ENCODE data around the gene RPL26. TPM values are rescaled to one million over a fixed set of nuclear protein-coding genes. Genes with fewer than 3 reads are reported as not detected.
A peak's percentile ranks its signal among the peaks of the same experiment; 100 is the strongest.

Gene RPL26
- total RNA-seq, 5 donors from 2014 or later (not counting 1 experiment from before 2014, with no cell fraction given), result 2,515 to 2,978 (median 2,612) TPM

- Histone ChIP-seq H3K27ac (ENCODE audit: low read length) (no peak overlapping the region), H3K36me3 (ENCODE audit: control insufficient read depth in 2 of 2, extremely low read depth in 1 of 2, insufficient read depth in 1 of 2, low read length in 1 of 2) (no peaks in the 10 kb centered on the region), H3K4me1 (ENCODE audit: control insufficient read depth in 1 of 2, extremely low read depth in 1 of 2, insufficient read depth in 2 of 2, low read length in 2 of 2) (no peaks in the 10 kb centered on the region), H3K4me3 (ENCODE audit: control insufficient read depth in 1 of 2, extremely low read depth in 1 of 2, low read length in 1 of 2) (no peak overlapping the region), H3K9me3 (no peaks in the 10 kb centered on the region), H3K27me3 (replicated peaks in 1 of 2; ENCODE audit: control insufficient read depth in 2 of 2, extremely low read depth in 1 of 2, insufficient read depth in 2 of 2, low read length in 1 of 2) (peaks cover 0 to 30% of the 10 kb centered on the region in 2 experiments)
- ATAC-seq (replicated peaks in 1 of 4) (no peak), DNase-seq (no peak)
- Mint-ChIP-seq H3K4me3 (no peak overlapping the region), H3K36me3 (no peaks in the 10 kb centered on the region), H3K27ac (no peak overlapping the region), H3K27me3 (peaks cover 34 to 62% of the 10 kb centered on the region in 2 donors), H3K4me1 (no peaks in the 10 kb centered on the region), H3K9me3 (no peaks in the 10 kb centered on the region)
- POLR2A ChIA-PET, result no interaction called here
- CTCF ChIA-PET, result no interaction called here
- WGBS (ENCODE audit: insufficient coverage), result no CpG with 5 or more reads among the region's 1 CpG
Measured at GRCh38 chr17:8419305-8419704, 36.3 kb upstream of the RPL26 start.

DNA sequence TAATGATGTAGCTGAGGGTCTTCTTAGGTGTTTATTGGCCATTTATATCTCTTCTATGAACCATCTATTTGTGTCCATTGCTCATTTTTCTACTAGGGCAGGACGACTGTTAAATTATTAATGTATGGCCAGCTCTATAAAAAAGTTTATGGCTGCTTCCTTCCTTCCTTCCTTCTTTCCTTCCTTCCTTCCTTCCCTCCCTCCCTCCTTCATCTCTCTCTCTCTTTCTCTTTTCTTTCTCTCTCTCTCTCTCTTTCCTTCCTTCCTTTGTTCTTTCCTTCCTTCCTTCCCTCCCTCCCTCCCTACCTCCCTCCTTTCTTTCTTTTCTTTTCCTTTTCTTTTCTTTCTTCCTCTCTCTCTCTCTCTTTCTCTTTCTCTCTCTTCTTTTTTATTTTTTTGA is 35.5 kb upstream of the RPL26 start:
- no peaks in the 10 kb centered on the region for H3K9me3 ChIP-seq
- H3K4me3 Mint-ChIP-seq, result no peak overlapping the region
- H3K27ac Mint-ChIP-seq, result no peak overlapping the region
- POLR2A ChIA-PET, result interaction anchor here in 1 of 2 donors (0.7 kb wide), 1 partner anchor 327 kb away, joined by 3 read pairs; no protein-coding TSS in a partner anchor
- H3K36me3 ChIP-seq (ENCODE audit: control insufficient read depth in 2 of 2, extremely low read depth in 1 of 2, insufficient read depth in 1 of 2, low read length in 1 of 2), result no peaks in the 10 kb centered on the region
- H3K4me1 Mint-ChIP-seq, result peaks cover 0 to 2% (median 2%) of the 10 kb centered on the region in 3 donors
- no peak overlapping the region for H3K27ac ChIP-seq (ENCODE audit: low read length)
- ATAC-seq (replicated peaks in 1 of 4) (no peak), DNase-seq (no peak)
- peaks cover 0 to 1% of the 10 kb centered on the region in 2 experiments for H3K4me1 ChIP-seq (ENCODE audit: control insufficient read depth in 1 of 2, extremely low read depth in 1 of 2, insufficient read depth in 2 of 2, low read length in 2 of 2)
- H3K9me3 Mint-ChIP-seq, result no peaks in the 10 kb centered on the region
- H3K36me3 Mint-ChIP-seq, result no peaks in the 10 kb centered on the region
- no peak overlapping the region for H3K4me3 ChIP-seq (ENCODE audit: control insufficient read depth in 1 of 2, extremely low read depth in 1 of 2, low read length in 1 of 2)
- peaks cover 34 to 60% of the 10 kb centered on the region in 2 donors for H3K27me3 Mint-ChIP-seq
- peaks cover 0 to 30% of the 10 kb centered on the region in 2 experiments for H3K27me3 ChIP-seq (replicated peaks in 1 of 2; ENCODE audit: control insufficient read depth in 2 of 2, extremely low read depth in 1 of 2, insufficient read depth in 2 of 2, low read length in 1 of 2)
- CTCF ChIA-PET, result no interaction called here
- WGBS (ENCODE audit: insufficient coverage), result no CpG with 5 or more reads among the region's 1 CpG

- Histone ChIP-seq H3K27me3 (replicated peaks in 1 of 2; ENCODE audit: control insufficient read depth in 2 of 2, extremely low read depth in 1 of 2, insufficient read depth in 2 of 2, low read length in 1 of 2) (peaks cover 0 to 27% of the 10 kb centered on the region in 2 experiments), H3K9me3 (no peaks in the 10 kb centered on the region), H3K27ac (ENCODE audit: low read length) (no peak overlapping the region), H3K36me3 (ENCODE audit: control insufficient read depth in 2 of 2, extremely low read depth in 1 of 2, insufficient read depth in 1 of 2, low read length in 1 of 2) (no peaks in the 10 kb centered on the region), H3K4me1 (ENCODE audit: control insufficient read depth in 1 of 2, extremely low read depth in 1 of 2, insufficient read depth in 2 of 2, low read length in 2 of 2) (peaks cover 0 to 8% of the 10 kb centered on the region in 2 experiments), H3K4me3 (ENCODE audit: control insufficient read depth in 1 of 2, extremely low read depth in 1 of 2, low read length in 1 of 2) (no peak overlapping the region)
- H3K4me3 Mint-ChIP-seq, result no peak overlapping the region
- no peak overlapping the region for H3K27ac Mint-ChIP-seq
- peaks cover 0 to 9% (median 8%) of the 10 kb centered on the region in 3 donors for H3K4me1 Mint-ChIP-seq
- H3K36me3 Mint-ChIP-seq, result no peaks in the 10 kb centered on the region
- peak in 1 of 35 experiments; percentile 13 for DNase-seq
- CTCF ChIA-PET, result no interaction called here
- peaks cover 29 to 54% of the 10 kb centered on the region in 2 donors for H3K27me3 Mint-ChIP-seq
- no peak for ATAC-seq (replicated peaks in 1 of 4)
- H3K9me3 Mint-ChIP-seq, result no peaks in the 10 kb centered on the region
- POLR2A ChIA-PET, result no interaction called here
- WGBS (ENCODE audit: insufficient coverage), result 94% methylated on average over 3 of the region's 4 CpGs
Measured at GRCh38 chr17:8417806-8418205, 34.8 kb upstream of the RPL26 start.

- no peak overlapping the region for H3K27ac Mint-ChIP-seq
- no peak overlapping the region for H3K4me3 Mint-ChIP-seq
- Histone ChIP-seq H3K4me3 (ENCODE audit: control insufficient read depth in 1 of 2, extremely low read depth in 1 of 2, low read length in 1 of 2) (no peak overlapping the region), H3K27me3 (replicated peaks in 1 of 2; ENCODE audit: control insufficient read depth in 2 of 2, extremely low read depth in 1 of 2, insufficient read depth in 2 of 2, low read length in 1 of 2) (peaks cover 0 to 18% of the 10 kb centered on the region in 2 experiments), H3K36me3 (ENCODE audit: control insufficient read depth in 2 of 2, extremely low read depth in 1 of 2, insufficient read depth in 1 of 2, low read length in 1 of 2) (no peaks in the 10 kb centered on the region), H3K9me3 (no peaks in the 10 kb centered on the region), H3K4me1 (ENCODE audit: control insufficient read depth in 1 of 2, extremely low read depth in 1 of 2, insufficient read depth in 2 of 2, low read length in 2 of 2) (peaks cover 0 to 11% of the 10 kb centered on the region in 2 experiments), H3K27ac (ENCODE audit: low read length) (no peak overlapping the region)
- H3K36me3 Mint-ChIP-seq, result no peaks in the 10 kb centered on the region
- POLR2A ChIA-PET, result no interaction called here
- CTCF ChIA-PET, result no interaction called here
- H3K27me3 Mint-ChIP-seq, result peaks cover 17 to 34% of the 10 kb centered on the region in 2 donors
- DNase-seq, result no peak
- H3K9me3 Mint-ChIP-seq, result no peaks in the 10 kb centered on the region
- no peak for ATAC-seq (replicated peaks in 1 of 4)
- H3K4me1 Mint-ChIP-seq, result peaks cover 7 to 16% (median 16%) of the 10 kb centered on the region in 3 donors
Measured at GRCh38 chr17:8413938-8414337, 30.9 kb upstream of the RPL26 start.

GRCh38 chr17:8413328-8413727 is 30.3 kb upstream of the RPL26 start:
- H3K4me1 ChIP-seq (ENCODE audit: control insufficient read depth in 1 of 2, extremely low read depth in 1 of 2, insufficient read depth in 2 of 2, low read length in 2 of 2), result peaks cover 0 to 11% of the 10 kb centered on the region in 2 experiments
- peak in 3 of 4 experiments; percentile 32 to 68 (median 39) for ATAC-seq (replicated peaks in 1 of 4)
- POLR2A ChIA-PET, result no interaction called here
- peaks cover 7 to 16% (median 16%) of the 10 kb centered on the region in 3 donors for H3K4me1 Mint-ChIP-seq
- CTCF ChIA-PET, result no interaction called here
- no peak overlapping the region for H3K4me3 Mint-ChIP-seq
- peaks cover 0 to 18% of the 10 kb centered on the region in 2 experiments for H3K27me3 ChIP-seq (replicated peaks in 1 of 2; ENCODE audit: control insufficient read depth in 2 of 2, extremely low read depth in 1 of 2, insufficient read depth in 2 of 2, low read length in 1 of 2)
- H3K9me3 Mint-ChIP-seq, result no peaks in the 10 kb centered on the region
- peaks cover 18 to 31% of the 10 kb centered on the region in 2 donors for H3K27me3 Mint-ChIP-seq
- no peaks in the 10 kb centered on the region for H3K36me3 ChIP-seq (ENCODE audit: control insufficient read depth in 2 of 2, extremely low read depth in 1 of 2, insufficient read depth in 1 of 2, low read length in 1 of 2)
- DNase-seq, result peak in 1 of 35 experiments; percentile 26
- no peak overlapping the region for H3K27ac Mint-ChIP-seq
- no peaks in the 10 kb centered on the region for H3K9me3 ChIP-seq
- no CpG with 5 or more reads among the region's 4 CpGs for WGBS (ENCODE audit: insufficient coverage)
- H3K27ac ChIP-seq (ENCODE audit: low read length), result no peak overlapping the region
- H3K4me3 ChIP-seq (ENCODE audit: control insufficient read depth in 1 of 2, extremely low read depth in 1 of 2, low read length in 1 of 2), result no peak overlapping the region
- H3K36me3 Mint-ChIP-seq, result no peaks in the 10 kb centered on the region

GRCh38 chr17:8412089-8412488 is 29.1 kb upstream of the RPL26 start:
- DNase-seq (no peak), ATAC-seq (replicated peaks in 1 of 4) (no peak)
- H3K4me1 Mint-ChIP-seq, result peaks cover 7 to 16% (median 16%) of the 10 kb centered on the region in 3 donors
- Histone ChIP-seq H3K4me1 (ENCODE audit: control insufficient read depth in 1 of 2, extremely low read depth in 1 of 2, insufficient read depth in 2 of 2, low read length in 2 of 2) (peaks cover 0 to 11% of the 10 kb centered on the region in 2 experiments), H3K4me3 (ENCODE audit: control insufficient read depth in 1 of 2, extremely low read depth in 1 of 2, low read length in 1 of 2) (no peak overlapping the region), H3K36me3 (ENCODE audit: control insufficient read depth in 2 of 2, extremely low read depth in 1 of 2, insufficient read depth in 1 of 2, low read length in 1 of 2) (no peaks in the 10 kb centered on the region), H3K9me3 (no peaks in the 10 kb centered on the region), H3K27me3 (replicated peaks in 1 of 2; ENCODE audit: control insufficient read depth in 2 of 2, extremely low read depth in 1 of 2, insufficient read depth in 2 of 2, low read length in 1 of 2) (peaks cover 0 to 24% of the 10 kb centered on the region in 2 experiments), H3K27ac (ENCODE audit: low read length) (no peak overlapping the region)
- H3K27ac Mint-ChIP-seq, result no peak overlapping the region
- POLR2A ChIA-PET, result no interaction called here
- WGBS (ENCODE audit: insufficient coverage), result 100% methylated on average over 2 of the region's 5 CpGs
- no peaks in the 10 kb centered on the region for H3K9me3 Mint-ChIP-seq
- no peaks in the 10 kb centered on the region for H3K36me3 Mint-ChIP-seq
- CTCF ChIA-PET, result no interaction called here
- H3K4me3 Mint-ChIP-seq, result no peak overlapping the region
- H3K27me3 Mint-ChIP-seq, result peaks cover 12 to 22% of the 10 kb centered on the region in 2 donors

DNA sequence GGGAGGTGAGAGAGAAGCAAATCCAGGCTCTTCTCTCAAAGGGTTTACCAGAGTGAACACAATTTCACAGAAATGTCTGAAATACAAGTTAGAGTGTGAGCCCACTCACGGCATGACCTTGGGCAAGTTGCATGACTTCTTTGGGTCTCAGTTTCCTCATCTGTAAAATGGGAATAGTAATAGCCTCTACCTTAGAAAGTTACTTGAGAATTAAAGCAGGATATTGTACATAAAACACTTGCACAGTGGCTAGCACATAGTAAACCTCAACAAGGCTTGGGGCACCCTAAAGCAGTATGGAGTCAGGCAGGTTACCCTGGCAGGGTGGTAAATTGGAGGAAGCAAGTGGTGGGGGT is 27.9 kb upstream of the RPL26 start:
- no peak for ATAC-seq (replicated peaks in 1 of 4)
- Mint-ChIP-seq H3K36me3 (no peaks in the 10 kb centered on the region), H3K27me3 (peaks cover 5 to 12% of the 10 kb centered on the region in 2 donors), H3K4me1 (peaks cover 7 to 16% (median 16%) of the 10 kb centered on the region in 3 donors), H3K9me3 (no peaks in the 10 kb centered on the region), H3K27ac (no peak overlapping the region), H3K4me3 (no peak overlapping the region)
- no CpG with 5 or more reads among the region's 1 CpG for WGBS (ENCODE audit: insufficient coverage)
- CTCF ChIA-PET, result interaction anchor here (1.0 to 1.5 kb wide), 7 partner anchors 9 to 587 kb away, joined by 3 to 14 read pairs (median 5); partner anchors contain the start of gene NDEL1 (in 1 of the 2)
- no peaks in the 10 kb centered on the region for H3K9me3 ChIP-seq
- peaks cover 0 to 11% of the 10 kb centered on the region in 2 experiments for H3K4me1 ChIP-seq (ENCODE audit: control insufficient read depth in 1 of 2, extremely low read depth in 1 of 2, insufficient read depth in 2 of 2, low read length in 2 of 2)
- POLR2A ChIA-PET, result no interaction called here
- H3K4me3 ChIP-seq (ENCODE audit: control insufficient read depth in 1 of 2, extremely low read depth in 1 of 2, low read length in 1 of 2), result no peak overlapping the region
- peaks cover 0 to 32% of the 10 kb centered on the region in 2 experiments for H3K27me3 ChIP-seq (replicated peaks in 1 of 2; ENCODE audit: control insufficient read depth in 2 of 2, extremely low read depth in 1 of 2, insufficient read depth in 2 of 2, low read length in 1 of 2)
- H3K27ac ChIP-seq (ENCODE audit: low read length), result no peak overlapping the region
- H3K36me3 ChIP-seq (ENCODE audit: control insufficient read depth in 2 of 2, extremely low read depth in 1 of 2, insufficient read depth in 1 of 2, low read length in 1 of 2), result no peaks in the 10 kb centered on the region
- no peak for DNase-seq
